Stimulated activated CD4-positive, alpha-beta T cell treated with anti-CD3 and anti-CD28 coated beads, Interleukin-4, amount 100 ng/mL, for 4 hours (primary cell): Measurements from ENCODE around the gene SLC35F3.
A peak's percentile ranks its signal among the peaks of the same experiment; 100 is the strongest.

Experiments used
- DNase-seq, 2 experiments: peaks; one replicate each; pipeline ENCODE4 v3.0.0-alpha.2; 2020

Gene SLC35F3

DNA sequence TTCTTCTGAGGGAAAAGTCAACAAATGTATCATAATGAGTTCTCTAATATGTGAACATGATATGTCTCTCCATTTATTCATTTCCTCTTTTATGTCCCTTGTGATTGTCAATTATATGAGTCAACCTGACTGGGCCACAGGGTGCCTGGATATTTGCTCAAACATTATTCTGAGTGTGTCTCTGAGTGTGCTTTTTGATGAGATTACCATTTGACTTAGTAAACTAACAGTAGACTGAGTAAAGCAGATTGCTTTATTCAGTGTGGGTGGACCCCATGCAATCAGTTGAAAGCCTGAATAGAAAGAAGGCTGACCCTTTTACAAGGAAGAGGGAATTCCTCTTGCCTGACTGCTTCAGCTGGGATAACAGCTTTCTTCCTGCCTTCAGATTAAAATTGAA lies 142.6 kb downstream of the SLC35F3 start:
- no peak for DNase-seq

DNA sequence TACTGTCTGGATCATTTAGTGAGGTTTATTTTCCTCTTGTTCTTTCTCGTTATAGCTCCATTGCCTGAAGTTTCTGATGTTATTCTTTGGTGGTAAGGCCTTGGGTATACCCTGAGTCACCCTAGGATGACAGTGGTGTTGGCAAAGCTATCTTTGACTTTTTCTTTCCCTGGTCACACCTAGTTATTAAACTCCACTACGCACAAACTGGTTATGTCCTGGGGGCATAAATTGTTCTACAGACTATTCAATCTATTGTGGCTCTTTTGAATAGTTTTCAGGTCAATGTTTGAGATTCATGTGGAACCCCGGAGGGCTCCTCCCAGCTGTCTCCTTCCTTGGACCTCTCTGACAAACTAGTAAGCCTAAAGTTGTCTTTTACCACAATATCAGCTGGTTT lies 157.7 kb downstream of the SLC35F3 start:
- no peak for DNase-seq

DNA sequence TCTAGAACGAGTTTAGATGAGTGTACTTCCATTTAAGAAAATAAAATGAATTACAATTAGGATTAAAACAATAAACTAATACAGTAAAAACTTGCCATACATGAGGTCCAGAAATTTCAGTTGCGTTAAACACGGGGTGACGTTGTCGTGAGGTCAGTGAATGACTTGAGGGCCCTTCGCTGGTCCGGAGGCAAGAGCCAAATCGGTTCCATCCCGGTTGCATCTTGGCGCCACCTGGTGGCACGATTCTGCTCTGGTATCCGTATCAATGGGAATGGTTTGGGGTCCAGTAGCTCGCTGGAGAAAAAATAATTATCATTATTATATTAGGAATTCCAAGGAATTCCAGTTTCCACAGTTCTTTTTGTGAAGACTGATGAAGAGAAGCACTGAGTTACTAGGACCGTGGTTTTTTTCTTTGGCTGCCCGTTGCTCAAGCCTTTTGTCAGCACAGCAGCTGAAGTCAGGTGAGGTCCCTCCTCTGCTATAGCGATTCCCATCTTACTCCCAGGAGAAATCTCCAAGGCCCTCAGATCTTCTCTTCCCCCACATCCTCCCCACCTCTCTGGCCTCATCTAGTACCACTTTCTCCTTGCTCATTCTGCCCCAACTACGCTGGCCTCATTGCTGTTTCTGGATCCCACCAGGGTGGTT lies 161.4 kb downstream of the SLC35F3 start:
- peak; percentile 43 to 72 for DNase-seq

DNA sequence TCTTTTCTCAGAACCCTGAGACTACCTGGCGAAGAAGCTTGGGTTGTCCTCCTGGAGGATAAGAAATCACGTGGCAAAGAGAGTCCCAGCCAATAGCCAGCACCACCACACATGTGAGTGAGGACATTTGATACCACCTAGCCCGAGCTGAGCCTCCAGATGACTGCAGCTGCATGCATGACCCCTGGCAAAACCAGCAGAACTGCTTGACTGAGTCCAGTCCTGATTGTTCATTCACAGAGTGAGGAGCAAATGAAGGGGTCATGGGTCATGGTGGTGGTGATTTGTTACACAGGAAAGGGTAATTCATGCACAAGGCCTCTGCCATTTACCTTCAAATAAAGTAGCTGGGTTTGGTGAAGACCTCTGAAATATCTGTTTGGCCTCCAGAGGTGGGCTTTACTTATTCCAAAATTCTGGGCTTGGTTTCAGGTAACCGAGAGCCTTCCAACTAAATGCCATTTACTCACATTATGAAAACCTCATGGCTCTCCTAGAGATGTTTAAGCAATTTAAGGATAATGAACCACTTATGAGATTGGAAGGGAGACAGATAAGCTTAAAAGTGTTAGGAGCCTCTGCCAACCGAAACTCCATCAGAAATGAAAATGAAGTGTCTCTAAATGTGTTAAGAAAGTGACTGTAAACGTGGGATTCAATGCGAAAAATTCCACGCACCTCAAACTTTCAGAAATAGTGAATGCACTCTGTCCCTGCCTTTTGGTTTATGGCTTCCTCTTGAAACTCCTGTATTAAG lies 163.3 kb downstream of the SLC35F3 start:
- DNase-seq: no peak

DNA sequence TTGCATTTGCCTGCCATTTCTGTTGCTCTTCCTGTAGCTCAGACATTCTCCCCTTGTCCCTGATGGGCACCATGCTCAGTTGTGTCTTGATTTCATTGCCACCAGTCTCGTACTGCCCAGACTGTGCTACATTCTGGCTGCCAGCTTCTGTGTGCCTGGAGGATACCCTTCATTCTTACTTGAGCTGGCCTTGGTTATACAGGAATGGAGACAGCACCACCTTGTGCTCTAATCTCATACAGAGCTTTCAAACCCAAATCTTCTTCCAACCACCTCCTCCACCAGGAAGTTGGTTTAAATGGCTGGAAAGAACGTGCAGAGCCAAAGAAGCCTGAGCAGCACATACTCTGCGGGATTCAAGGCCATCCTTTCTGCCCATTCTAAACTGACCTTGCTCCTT lies 165.3 kb downstream of the SLC35F3 start:
- no peak for DNase-seq

DNA sequence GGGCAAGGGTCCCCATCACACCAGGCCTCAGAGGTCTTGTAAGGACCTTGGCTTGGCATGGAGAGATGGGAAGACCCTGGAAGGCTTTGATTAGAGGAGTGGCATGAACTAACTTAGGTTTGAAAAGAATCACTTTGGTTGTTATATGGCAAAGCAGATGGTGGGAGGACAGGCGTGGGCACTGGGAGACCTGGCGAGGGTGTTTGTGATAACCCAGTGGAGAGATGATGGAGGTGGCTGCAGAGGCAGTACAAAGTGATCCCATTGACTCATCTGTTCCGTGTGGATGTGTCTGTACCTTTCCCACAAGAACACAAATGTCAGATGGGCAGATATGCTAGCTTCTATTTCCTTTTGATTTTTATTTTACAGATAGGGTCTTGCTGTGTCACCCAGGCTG lies 168.3 kb downstream of the SLC35F3 start:
- no peak for DNase-seq

DNA sequence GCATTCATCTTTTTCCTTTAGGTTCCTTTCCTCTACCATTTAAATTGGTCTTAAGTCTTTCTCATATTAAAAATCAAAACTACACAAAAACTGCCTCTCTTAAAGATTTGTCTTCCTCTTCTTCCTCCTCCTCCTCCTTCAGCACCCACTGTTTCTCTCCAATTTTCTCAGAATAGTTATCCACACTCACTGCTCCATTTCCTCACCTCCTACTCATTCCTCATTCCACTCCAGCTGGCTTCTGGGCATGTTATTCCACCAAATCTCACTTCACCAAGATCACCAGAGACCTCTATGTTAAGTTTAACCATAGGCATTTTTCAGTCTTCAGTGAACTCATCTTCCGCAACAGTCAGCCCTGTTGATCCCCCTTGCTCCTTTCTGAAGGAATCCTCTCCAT lies 173.7 kb downstream of the SLC35F3 start:
- no peak for DNase-seq

DNA sequence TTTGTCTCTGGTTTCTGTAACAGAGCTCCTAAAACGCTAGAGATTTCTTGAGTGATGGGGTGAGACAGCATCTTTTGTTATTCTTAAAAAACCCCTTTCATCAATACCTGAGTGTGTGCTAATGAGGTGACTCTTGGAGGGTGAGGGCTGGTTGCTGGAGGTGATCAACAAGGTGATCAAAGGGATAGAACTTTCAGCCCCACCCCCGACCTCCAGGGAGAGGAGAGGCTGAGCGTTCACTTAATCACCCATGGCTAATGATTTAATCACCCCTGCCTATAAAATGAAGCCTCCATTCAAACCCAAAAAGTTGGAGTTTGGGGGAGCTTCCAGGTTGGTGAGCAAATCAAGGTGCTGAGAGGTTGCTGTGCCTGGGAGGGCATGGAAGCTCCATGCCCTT lies 175.4 kb downstream of the SLC35F3 start:
- no peak for DNase-seq

DNA sequence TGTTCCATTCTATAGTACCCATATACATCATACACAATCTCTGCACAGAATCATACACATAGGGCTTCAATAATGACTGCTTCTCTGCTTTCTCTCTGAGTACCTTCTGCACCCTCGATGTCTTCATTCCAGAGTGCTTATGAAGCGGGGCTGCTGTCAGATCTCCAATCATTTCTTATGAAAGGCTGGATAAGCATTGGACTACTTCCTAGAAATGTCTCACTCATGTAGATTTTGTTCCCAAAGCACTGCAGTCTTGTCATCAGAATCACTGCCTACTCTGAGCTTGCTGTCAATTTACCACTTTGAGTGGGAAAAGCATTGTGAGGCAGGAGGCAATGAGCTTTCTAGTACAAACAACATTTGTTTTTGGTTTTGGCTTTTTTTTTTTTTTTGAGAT lies 179.0 kb downstream of the SLC35F3 start:
- no peak for DNase-seq

DNA sequence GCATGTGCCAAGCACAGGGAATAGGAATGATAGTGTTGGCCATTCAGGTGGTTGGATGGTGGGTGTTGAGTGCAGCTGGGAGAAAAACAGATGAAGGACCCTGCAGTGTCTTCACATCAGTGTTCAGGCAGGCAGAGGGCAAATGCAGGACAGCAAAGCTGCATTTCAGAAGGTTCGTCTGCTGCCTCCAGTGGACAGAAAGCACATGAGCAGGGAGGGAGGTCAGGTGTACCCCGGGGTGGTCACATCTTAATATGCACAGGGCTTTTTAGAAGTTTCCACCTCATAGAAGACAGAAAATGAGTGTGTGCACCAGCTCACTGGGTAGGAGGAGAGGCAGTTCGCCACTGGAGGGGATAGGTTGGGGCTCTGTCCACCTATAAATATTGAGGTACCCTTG lies 184.9 kb downstream of the SLC35F3 start:
- DNase-seq: no peak

DNA sequence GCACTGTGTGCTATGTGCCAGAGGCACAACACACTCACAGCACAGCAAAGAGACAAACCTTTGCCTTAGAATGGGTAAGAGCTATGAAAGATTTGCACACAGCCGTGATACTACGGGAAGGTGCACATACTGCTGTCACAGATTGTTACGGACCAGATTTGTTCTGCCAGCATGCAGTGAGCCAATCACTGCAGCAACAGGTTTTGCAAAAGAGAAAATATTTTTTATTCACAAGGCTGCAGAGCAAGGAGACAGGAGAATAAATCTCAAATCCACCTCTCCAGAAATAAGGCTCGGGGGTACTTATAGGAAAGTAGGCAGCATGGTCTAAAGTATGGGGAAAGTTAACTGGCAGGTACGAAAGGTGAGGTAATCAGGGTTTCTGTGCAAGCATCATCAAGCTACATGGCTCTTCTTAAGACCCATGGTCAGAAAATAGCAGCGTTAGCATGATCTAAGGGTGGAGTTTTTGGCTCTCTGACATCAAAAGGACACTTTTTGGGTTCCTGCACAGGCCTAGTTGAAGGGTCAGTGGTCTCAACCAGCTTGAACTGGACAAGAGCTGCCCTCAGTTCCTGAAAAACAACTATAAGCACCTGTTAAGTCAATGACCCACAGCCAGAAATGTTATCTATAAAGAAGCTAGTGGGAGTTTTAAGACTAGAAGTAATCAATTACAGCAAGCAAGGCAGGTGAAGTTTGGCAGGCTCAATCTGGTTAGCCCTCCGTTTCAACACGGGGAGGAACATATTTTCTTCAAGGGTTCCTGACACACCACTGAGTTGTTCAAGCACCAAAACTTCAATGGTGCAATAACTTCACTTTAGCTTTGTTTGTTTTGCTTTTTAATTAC lies 186.0 kb downstream of the SLC35F3 start:
- no peak for DNase-seq

DNA sequence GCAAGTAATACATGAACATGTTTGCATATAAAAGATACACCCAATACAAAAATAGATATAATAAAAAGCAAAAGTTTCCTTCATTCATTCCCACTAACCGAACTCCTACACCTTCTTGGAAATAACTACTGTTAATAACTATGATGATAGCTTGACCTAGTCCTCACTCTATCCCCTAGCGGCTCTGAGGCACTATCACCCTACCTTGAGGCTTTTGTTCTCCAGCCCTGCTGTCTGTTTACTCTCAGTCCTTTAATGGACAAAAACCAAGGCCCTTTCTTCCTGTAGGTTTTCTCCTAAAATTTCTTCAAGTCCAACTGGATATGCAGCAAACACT lies 186.6 kb downstream of the SLC35F3 start:
- no peak for DNase-seq

DNA sequence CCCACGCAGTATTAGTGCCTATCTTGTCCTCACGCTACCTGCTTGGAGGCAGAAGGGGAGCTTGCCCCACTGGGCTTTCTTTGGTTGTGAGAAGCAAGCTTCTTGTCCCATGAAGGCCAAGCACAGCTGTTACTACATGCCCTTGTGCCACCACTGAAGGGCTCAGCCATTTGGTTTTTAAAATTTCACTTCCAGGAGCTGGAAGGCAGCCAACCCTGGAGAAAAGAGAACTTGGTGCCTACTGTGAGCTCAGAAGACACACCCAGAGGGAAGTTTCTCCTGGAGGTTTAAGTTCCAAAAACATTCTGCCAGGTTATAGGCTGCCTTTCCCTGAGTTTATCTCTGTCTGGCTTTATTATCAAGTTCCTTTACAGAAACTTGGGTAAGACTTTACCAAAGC lies 187.4 kb downstream of the SLC35F3 start:
- DNase-seq: no peak

DNA sequence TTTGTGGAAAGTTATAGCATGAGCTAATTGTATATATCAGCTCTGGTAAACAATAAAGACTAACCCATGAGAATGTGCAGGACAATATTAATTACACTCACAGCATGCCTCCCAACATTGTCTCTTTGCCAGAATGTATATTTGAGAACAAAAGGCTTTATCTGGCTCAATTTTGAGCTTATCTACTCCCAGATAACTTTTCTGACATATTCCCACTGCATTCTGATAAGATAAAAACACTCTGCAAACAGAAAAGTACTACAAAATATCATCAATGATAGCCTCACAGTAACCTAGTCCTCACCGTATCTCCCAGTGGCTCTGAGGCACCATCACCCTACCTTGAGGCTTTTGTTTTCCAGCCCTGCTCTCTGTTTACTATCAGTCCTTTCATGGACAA lies 188.6 kb downstream of the SLC35F3 start:
- no peak for DNase-seq

DNA sequence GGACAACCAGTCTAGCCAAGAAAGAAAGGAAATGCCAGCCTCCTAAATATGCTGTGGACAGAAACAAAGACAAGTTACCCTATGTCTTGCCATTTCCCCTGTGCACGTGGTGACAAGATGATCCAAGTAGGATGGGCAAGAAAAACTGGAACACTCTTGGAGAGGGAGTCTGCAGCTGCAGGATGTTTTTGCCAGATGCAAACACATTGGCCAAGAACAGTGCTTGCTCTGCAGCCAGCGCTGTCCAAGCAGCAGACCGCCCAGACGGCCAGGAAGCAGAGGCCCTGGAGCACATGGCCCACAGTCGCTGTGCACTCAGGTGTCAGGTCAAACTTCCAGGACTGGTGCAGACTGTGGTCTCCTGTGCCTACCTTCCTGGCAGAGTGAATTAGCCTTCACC lies 189.3 kb downstream of the SLC35F3 start:
- DNase-seq: no peak

DNA sequence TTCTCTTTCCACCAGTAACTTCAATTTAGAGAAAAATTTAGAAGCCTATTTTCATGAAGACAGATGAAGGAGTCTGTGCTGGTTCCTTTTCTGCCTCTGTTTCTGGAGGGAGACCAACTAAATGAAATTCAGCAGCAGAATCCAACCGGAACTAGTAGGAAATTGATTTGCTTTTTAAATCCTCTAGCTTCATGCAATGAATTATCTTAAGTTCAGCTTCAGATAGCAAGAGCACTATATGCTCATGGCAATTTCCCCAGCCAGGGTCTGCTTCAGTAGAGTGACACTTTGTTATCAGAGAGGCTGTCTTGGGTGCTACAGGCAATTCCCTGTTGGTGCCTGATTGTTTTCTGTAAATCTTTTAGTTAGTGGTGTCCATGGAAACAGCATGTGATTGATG lies 189.7 kb downstream of the SLC35F3 start:
- no peak for DNase-seq

DNA sequence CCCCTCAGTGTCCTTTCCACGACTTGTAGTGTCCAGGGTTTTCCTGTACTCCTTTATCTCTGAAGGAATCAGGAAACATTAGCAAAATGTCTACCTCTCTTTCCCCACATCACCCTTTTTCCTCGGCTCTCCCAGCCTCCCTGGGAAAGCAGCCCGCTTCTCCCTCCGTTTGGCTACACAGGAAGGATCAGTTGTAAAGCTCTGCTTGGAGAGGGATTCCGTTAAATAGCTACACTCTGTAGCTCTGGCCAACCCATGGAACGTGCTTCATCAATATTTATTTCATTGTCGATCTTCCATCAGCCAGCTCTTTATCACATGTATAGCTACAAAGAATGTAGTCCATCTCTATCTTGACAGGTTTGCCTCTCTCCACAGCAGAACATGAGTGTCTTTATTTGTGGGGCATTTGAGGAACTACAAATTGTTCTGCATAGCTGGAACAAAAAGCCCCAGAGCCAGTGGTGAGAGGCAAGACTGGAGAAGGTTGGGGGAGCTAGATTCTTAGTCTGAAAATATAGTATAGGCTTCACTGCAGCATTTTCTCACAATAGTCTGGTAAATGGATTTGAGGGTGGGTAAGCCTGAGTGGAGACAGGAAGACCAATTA lies 191.8 kb downstream of the SLC35F3 start:
- DNase-seq: no peak

DNA sequence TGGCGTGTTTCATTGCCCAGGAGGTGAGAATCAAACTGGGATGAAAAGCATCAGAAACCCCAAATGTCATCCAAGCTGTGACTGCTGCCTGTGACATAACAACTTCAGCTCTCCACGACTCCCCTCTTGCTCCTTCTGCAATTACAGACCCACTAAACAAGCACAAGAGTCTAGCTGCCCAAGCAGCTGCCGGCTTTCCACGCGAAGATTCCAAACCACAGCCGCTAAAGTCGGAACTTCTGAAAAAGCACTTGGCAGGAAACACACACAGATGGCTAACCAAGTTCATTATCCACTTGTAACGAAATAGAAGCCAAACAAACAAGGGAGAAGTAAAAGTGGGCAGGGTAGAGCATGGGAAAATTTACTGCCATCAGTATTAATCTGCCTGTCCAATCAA lies 198.1 kb downstream of the SLC35F3 start:
- no peak for DNase-seq

DNA sequence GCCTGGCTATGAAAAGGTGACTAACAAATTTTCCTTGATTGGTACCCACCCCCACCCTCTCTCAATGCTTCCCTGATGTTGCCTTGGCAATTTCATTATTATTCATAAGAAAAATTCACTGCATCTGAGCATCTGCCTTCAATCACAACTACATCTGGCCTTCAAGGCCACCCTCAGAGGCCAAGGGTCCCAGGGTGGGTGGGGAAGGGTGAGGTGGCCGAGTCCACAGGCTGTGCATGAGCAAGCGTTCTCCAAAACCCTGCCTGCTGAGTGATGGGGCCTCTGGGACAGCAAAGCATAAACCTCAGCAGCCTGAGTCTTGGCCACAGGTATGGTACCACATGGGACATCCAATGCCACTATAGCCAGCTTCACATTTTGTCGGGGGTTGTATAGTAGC lies 198.7 kb downstream of the SLC35F3 start:
- no peak for DNase-seq

DNA sequence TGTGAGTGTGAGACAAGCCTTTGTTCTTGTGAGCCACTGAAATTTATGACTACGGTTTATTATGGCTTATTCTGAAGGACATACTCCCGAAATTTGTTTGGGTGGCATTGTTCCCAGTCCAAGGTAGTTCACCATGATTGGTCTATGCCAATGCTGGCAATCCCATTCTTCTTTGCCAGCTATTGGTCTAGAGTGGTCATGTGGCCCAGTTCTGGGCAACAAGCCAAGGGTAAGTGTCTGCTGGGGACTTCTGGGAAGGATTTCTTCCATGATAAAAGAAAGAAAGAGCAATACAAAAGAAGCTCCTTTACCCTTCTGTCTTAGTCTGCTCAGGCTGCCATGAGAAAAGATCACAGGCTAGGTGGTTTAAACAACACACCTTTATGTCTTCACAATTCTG lies 201.6 kb downstream of the SLC35F3 start:
- DNase-seq: no peak

DNA sequence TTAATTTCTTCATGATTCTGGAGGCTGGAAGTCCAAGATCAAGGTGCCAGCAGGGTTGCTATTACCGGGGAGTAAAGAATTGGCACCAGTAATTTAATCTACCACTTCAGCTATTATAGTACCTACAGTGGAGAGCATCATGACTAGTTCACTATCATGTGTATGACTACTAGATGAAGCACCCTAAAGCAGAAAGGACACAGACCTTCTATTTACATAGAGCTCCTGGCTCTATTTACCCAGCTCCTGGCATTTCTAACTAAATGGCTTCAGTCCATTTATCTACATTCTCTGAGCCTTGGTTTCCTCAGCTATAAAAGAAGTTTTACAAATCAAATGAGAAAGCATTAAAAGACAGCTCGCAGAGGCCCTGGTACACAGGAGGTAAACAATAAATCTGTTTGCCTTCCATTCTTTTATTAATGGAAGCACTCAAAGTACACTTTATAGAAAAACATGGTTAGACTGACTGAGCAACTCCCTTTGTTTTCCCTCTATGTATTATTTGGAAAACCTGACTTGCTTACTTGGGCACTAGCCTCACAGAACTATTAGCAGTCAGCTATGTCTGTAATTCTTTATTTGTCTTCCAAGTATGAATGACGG lies 203.0 kb downstream of the SLC35F3 start:
- DNase-seq: no peak

DNA sequence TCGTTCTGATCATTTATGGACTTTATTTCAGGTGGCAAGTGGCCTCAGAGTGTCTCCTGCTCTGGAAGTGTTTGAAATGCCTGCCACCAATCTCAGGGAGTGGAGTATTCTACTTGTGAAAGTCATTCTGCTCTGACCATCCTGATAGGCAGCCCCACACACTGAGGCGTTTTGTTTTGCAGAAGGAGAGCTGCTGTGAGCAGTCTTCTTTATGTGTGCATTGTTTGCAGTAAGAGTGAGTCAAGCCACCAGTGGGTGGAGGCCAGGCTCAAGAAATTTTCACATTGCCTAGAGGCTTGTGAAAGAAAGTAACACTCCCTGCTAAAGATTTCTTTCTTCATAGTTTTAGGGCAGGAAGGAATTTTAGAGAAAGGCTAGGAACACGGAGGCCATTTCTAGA lies 204.4 kb downstream of the SLC35F3 start:
- no peak for DNase-seq

DNA sequence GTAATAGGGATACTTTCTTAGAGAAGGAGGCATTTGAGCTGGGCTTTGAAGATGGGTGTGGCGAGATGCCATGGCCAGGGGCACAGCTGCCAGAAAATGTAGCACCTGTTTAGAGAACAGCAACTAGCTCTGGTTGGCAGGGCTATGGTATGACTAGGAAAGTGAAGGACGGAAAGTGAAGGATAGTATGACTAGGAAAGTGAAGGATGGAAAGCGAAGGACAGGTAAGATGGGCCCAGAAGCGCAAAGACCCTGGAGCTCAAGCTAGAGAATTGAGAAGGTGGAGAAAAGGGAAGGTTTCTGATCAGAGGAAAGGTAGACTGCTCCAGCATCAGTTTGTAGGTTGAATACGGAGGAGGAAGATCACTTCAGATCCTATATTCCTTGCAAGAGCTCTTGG lies 205.4 kb downstream of the SLC35F3 start:
- DNase-seq: no peak
